GM23338 (cell line): ENCODE measurements around the gene EVC. TPM values are rescaled to one million over a fixed set of nuclear protein-coding genes. Genes with fewer than 3 reads are reported as not detected.

Experiments used
- ATAC-seq: fragments of 200-7000 bp; cut with Tn5 transposase; 3 replicates; pipeline ENCODE4 v1.9.1; 2020
- DNase-seq: peaks from one replicate; pipeline ENCODE4 v3.0.0-alpha.2; 2015; ENCODE audit warnings: low spot score
- H2AFZ ChIP-seq: fragments of 200-600 bp; sonication (generic); 2 replicates; pipeline ENCODE4 v1.8.0; 2016; ENCODE audit warnings: antibody characterized with exemption, mild to moderate bottlenecking, moderate library complexity
- H3F3A ChIP-seq: fragments of 200-600 bp; sonication (generic); replicated peaks from 2 replicates; pipeline ENCODE4 v1.8.0; 2017; ENCODE audit warnings: antibody characterized with exemption, mixed run types, low read depth
- H3K27ac ChIP-seq: fragments of 200-600 bp; sonication (generic); 2 replicates; pipeline ENCODE4 v1.6.1; 2016; ENCODE audit warnings: low read depth
- H3K27me3 ChIP-seq: fragments of 200-600 bp; sonication (generic); 2 replicates; pipeline ENCODE4 v1.8.0; 2016; ENCODE audit warnings: mild to moderate bottlenecking, mixed run types, moderate library complexity; ENCODE audit not compliant: insufficient read depth
- H3K36me3 ChIP-seq: fragments of 200-600 bp; sonication (generic); 2 replicates; pipeline ENCODE4 v1.8.0; 2016; ENCODE audit warnings: mild to moderate bottlenecking; ENCODE audit not compliant: insufficient read depth
- H3K4me1 ChIP-seq: fragments of 200-600 bp; sonication (generic); 2 replicates; pipeline ENCODE4 v1.8.0; 2016; ENCODE audit warnings: mild to moderate bottlenecking, moderate library complexity; ENCODE audit not compliant: insufficient read depth
- H3K4me2 ChIP-seq: fragments of 200-600 bp; sonication (generic); 2 replicates; pipeline ENCODE4 v1.7.1; 2017; ENCODE audit warnings: mixed run types
- H3K4me3 ChIP-seq: fragments of 200-600 bp; sonication (generic); 2 replicates; pipeline ENCODE4 v1.6.1; 2016; ENCODE audit warnings: mixed run types
- H3K79me2 ChIP-seq: fragments of 200-600 bp; sonication (generic); replicated peaks from 2 replicates; pipeline ENCODE4 v1.8.0; 2017; ENCODE audit warnings: mild to moderate bottlenecking; ENCODE audit not compliant: insufficient read depth
- H3K9me2 ChIP-seq: fragments of 200-600 bp; sonication (generic); 2 replicates; pipeline ENCODE4 v1.8.0; 2017; ENCODE audit not compliant: insufficient read depth
- H4K20me1 ChIP-seq: fragments of 200-600 bp; sonication (generic); replicated peaks from 2 replicates; pipeline ENCODE4 v1.8.0; 2017; ENCODE audit warnings: mild to moderate bottlenecking; ENCODE audit not compliant: insufficient read depth
- H3K27ac Mint-ChIP-seq: 2 replicates; pipeline ENCODE4 v1.8.0; 2020; ENCODE audit warnings: inconsistent platforms, mild to moderate bottlenecking, moderate library complexity, mixed read lengths
- H3K27me3 Mint-ChIP-seq: 3 replicates; pipeline ENCODE4 v1.8.0; 2022; ENCODE audit warnings: low read depth, mild to moderate bottlenecking, moderate library complexity, mixed read lengths, inconsistent platforms; ENCODE audit not compliant: insufficient read depth, poor library complexity
- H3K36me3 Mint-ChIP-seq: 3 replicates; pipeline ENCODE4 v1.8.0; 2021; ENCODE audit warnings: low read depth, mild to moderate bottlenecking, inconsistent platforms, moderate library complexity, mixed read lengths
- H3K4me1 Mint-ChIP-seq: 3 replicates; pipeline ENCODE4 v1.8.0; 2020; ENCODE audit warnings: mild to moderate bottlenecking, inconsistent platforms, mixed read lengths
- H3K4me3 Mint-ChIP-seq: 3 replicates; pipeline ENCODE4 v1.8.0; 2021; ENCODE audit warnings: moderate library complexity, mild to moderate bottlenecking, inconsistent platforms, mixed read lengths
- H3K9me3 Mint-ChIP-seq: 3 replicates; pipeline ENCODE4 v1.8.0; 2020; ENCODE audit warnings: moderate library complexity, mild to moderate bottlenecking, inconsistent platforms, mixed read lengths
- CREB1 ChIP-seq: fragments of 250-450 bp; sonication (Bioruptor Pico); IDR thresholded peaks from 2 replicates; pipeline ENCODE4 v1.5.0; 2020; ENCODE audit warnings: low read depth, mild to moderate bottlenecking, moderate library complexity
- EZH2 ChIP-seq: fragments of 200-600 bp; sonication (generic); IDR thresholded peaks from one replicate; pipeline ENCODE4 v1.8.0; 2017; ENCODE audit warnings: antibody characterized with exemption, mild to moderate bottlenecking, low read depth; ENCODE audit not compliant: unreplicated experiment
- NANOG ChIP-seq: IDR thresholded peaks from 2 replicates; pipeline ENCODE4 v1.6.1; 2016; ENCODE audit warnings: antibody characterized with exemption, borderline replicate concordance
- POLR2AphosphoS5 ChIP-seq: IDR thresholded peaks from 2 replicates; pipeline ENCODE4 v1.6.1; 2016; ENCODE audit warnings: antibody characterized with exemption, low read depth
- ZNF114 ChIP-seq: fragments of 250-450 bp; sonication (Bioruptor Pico); IDR thresholded peaks from 2 replicates; pipeline ENCODE4 v1.5.0; 2020; ENCODE audit warnings: mild to moderate bottlenecking, moderate library complexity
- ZNF331 ChIP-seq: fragments of 250-450 bp; sonication (Bioruptor Pico); IDR thresholded peaks from 2 replicates; pipeline ENCODE4 v1.5.0; 2020; ENCODE audit warnings: low read depth, mild to moderate bottlenecking, moderate library complexity
- polyA plus RNA-seq: library from polyadenylated mRNA; unstranded; fragments of >200 nt; fragmentation: Nextera tagmentation; extraction: Ambion mirVana; gene quantifications from 2 replicates; pipeline ENCODE4 v1.2.1, GENCODE V29; 2016
- total RNA-seq: library from RNA; depleted of rRNA; stranded (reverse); fragments of >200 nt; shearing (Covaris generic); gene quantifications from 2 replicates; pipeline ENCODE4 v1.2.3, GENCODE V29; 2014
- TF ChIP-seq, protein P1 (sequence below): fragments of 250-450 bp; sonication (Bioruptor Pico); IDR thresholded peaks from 2 replicates; pipeline ENCODE4 v1.5.0; 2020; ENCODE audit warnings: mild to moderate bottlenecking, moderate library complexity
- TF ChIP-seq, protein P2 (sequence below): IDR thresholded peaks from one replicate; pipeline ENCODE4 v1.6.1; 2018; ENCODE audit warnings: antibody characterized with exemption; ENCODE audit not compliant: unreplicated experiment

EVC gene
- total and polyA plus RNA-seq, 2 experiments from 2014 or later: 1.7 to 12.8 TPM

DNA sequence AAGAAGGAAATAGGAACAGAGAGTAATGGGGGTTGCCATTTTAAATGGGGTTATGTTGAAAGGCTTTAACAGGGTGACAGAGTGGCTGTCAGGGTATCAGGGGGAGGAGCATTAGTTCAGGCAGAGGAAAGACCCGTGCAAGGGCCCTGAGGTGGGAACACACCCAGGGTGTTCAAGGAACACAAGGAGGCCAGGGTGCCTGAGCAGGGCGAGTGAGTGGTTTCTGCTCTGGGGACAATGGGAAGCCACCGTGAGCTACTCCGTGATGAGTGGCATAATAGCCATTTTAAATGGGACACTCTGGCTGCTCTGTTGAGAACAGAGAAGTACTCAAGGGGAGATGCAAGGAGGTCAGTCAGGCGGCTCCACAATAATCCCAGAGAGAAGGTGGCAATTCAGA, 7.2 kb upstream of the EVC start (continued):
- TF ChIP-seq POLR2AphosphoS5: no peak

DNA sequence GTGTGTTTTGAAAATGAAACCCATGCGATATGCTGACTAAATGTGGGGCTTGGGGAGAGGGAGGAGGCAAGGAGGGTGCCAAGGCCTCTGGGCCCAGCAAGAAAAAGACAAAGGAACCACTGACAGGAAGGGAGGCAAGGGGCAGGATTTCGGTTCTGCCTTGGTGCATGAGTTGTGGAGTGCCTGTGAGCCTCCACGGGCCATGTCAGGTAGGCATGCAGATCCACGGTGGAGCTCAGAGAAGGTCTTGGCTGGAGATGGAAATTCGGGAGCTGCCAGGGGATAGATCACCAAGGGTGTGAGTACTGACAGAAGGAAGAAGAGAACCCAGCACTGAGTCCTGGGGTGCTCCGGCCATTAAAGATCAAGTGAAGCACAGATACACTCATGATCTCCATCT, 6.7 kb upstream of the EVC start:
- DNase-seq (no peak), ATAC-seq (no peak)
- Mint-ChIP-seq H3K27ac (no peak overlapping the region), H3K9me3 (peaks cover 22% of the 10 kb centered on the region), H3K4me1 (peaks cover 10% of the 10 kb centered on the region), H3K4me3 (no peak overlapping the region), H3K27me3 (peaks cover 20% of the 10 kb centered on the region), H3K36me3 (peaks cover 27% of the 10 kb centered on the region)
- Histone ChIP-seq H3K4me2 (no peak overlapping the region), H2AFZ (no peak overlapping the region), H3K27ac (no peak overlapping the region), H3F3A (no peaks in the 10 kb centered on the region), H4K20me1 (no peaks in the 10 kb centered on the region; the same call in 1 of the 2 replicates), H3K27me3 (no peaks in the 10 kb centered on the region), H3K4me1 (peaks cover 6% of the 10 kb centered on the region; the same call in 1 of the 2 replicates), H3K79me2 (0 out of 2 replicates have a peak, but pooled peaks cover 5% of the 10 kb centered on the region), H3K4me3 (no peak overlapping the region), H3K9me2 (no peaks in the 10 kb centered on the region), H3K36me3 (no peaks in the 10 kb centered on the region; the same call in 1 of the 2 replicates)
- TF ChIP-seq ZNF114 (CRISPR knock-in tag): no peak
- TF ChIP-seq, protein P1, sequence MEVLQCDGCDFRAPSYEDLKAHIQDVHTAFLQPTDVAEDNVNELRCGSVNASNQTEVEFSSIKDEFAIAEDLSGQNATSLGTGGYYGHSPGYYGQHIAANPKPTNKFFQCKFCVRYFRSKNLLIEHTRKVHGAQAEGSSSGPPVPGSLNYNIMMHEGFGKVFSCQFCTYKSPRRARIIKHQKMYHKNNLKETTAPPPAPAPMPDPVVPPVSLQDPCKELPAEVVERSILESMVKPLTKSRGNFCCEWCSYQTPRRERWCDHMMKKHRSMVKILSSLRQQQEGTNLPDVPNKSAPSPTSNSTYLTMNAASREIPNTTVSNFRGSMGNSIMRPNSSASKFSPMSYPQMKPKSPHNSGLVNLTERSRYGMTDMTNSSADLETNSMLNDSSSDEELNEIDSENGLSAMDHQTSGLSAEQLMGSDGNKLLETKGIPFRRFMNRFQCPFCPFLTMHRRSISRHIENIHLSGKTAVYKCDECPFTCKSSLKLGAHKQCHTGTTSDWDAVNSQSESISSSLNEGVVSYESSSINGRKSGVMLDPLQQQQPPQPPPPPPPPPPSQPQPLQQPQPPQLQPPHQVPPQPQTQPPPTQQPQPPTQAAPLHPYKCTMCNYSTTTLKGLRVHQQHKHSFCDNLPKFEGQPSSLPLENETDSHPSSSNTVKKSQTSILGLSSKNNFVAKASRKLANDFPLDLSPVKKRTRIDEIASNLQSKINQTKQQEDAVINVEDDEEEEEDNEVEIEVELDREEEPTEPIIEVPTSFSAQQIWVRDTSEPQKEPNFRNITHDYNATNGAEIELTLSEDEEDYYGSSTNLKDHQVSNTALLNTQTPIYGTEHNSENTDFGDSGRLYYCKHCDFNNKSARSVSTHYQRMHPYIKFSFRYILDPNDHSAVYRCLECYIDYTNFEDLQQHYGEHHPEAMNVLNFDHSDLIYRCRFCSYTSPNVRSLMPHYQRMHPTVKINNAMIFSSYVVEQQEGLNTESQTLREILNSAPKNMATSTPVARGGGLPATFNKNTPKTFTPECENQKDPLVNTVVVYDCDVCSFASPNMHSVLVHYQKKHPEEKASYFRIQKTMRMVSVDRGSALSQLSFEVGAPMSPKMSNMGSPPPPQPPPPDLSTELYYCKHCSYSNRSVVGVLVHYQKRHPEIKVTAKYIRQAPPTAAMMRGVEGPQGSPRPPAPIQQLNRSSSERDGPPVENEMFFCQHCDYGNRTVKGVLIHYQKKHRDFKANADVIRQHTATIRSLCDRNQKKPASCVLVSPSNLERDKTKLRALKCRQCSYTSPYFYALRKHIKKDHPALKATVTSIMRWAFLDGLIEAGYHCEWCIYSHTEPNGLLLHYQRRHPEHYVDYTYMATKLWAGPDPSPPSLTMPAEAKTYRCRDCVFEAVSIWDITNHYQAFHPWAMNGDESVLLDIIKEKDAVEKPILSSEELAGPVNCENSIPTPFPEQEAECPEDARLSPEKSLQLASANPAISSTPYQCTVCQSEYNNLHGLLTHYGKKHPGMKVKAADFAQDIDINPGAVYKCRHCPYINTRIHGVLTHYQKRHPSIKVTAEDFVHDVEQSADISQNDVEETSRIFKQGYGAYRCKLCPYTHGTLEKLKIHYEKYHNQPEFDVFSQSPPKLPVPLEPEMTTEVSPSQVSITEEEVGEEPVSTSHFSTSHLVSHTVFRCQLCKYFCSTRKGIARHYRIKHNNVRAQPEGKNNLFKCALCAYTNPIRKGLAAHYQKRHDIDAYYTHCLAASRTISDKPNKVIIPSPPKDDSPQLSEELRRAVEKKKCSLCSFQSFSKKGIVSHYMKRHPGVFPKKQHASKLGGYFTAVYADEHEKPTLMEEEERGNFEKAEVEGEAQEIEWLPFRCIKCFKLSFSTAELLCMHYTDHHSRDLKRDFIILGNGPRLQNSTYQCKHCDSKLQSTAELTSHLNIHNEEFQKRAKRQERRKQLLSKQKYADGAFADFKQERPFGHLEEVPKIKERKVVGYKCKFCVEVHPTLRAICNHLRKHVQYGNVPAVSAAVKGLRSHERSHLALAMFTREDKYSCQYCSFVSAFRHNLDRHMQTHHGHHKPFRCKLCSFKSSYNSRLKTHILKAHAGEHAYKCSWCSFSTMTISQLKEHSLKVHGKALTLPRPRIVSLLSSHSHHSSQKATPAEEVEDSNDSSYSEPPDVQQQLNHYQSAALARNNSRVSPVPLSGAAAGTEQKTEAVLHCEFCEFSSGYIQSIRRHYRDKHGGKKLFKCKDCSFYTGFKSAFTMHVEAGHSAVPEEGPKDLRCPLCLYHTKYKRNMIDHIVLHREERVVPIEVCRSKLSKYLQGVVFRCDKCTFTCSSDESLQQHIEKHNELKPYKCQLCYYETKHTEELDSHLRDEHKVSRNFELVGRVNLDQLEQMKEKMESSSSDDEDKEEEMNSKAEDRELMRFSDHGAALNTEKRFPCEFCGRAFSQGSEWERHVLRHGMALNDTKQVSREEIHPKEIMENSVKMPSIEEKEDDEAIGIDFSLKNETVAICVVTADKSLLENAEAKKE: no peak
- TF ChIP-seq, protein P2, sequence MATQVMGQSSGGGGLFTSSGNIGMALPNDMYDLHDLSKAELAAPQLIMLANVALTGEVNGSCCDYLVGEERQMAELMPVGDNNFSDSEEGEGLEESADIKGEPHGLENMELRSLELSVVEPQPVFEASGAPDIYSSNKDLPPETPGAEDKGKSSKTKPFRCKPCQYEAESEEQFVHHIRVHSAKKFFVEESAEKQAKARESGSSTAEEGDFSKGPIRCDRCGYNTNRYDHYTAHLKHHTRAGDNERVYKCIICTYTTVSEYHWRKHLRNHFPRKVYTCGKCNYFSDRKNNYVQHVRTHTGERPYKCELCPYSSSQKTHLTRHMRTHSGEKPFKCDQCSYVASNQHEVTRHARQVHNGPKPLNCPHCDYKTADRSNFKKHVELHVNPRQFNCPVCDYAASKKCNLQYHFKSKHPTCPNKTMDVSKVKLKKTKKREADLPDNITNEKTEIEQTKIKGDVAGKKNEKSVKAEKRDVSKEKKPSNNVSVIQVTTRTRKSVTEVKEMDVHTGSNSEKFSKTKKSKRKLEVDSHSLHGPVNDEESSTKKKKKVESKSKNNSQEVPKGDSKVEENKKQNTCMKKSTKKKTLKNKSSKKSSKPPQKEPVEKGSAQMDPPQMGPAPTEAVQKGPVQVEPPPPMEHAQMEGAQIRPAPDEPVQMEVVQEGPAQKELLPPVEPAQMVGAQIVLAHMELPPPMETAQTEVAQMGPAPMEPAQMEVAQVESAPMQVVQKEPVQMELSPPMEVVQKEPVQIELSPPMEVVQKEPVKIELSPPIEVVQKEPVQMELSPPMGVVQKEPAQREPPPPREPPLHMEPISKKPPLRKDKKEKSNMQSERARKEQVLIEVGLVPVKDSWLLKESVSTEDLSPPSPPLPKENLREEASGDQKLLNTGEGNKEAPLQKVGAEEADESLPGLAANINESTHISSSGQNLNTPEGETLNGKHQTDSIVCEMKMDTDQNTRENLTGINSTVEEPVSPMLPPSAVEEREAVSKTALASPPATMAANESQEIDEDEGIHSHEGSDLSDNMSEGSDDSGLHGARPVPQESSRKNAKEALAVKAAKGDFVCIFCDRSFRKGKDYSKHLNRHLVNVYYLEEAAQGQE: no peak
- TF ChIP-seq ZNF331 (CRISPR knock-in tag): no peak
- TF ChIP-seq CREB1: no peak
- no peak for TF ChIP-seq EZH2
- no peak for TF ChIP-seq NANOG
